Neural progenitor cell (in vitro differentiated cells): ENCODE measurements around the gene NEO1. TPM values are rescaled to one million over a fixed set of nuclear protein-coding genes. Genes with fewer than 3 reads are reported as not detected.

ENCODE experiments used
- DNase-seq: peaks from one replicate; pipeline ENCODE4 v3.0.0-alpha.2; 2016; ENCODE audit warnings: low spot score
- H2AFZ ChIP-seq: fragments of 200-600 bp; sonication (generic); replicated peaks from 2 replicates; pipeline ENCODE4 v1.6.1; 2016; ENCODE audit warnings: antibody characterized with exemption
- H3F3A ChIP-seq: fragments of 200-600 bp; sonication (generic); 2 replicates; pipeline ENCODE4 v1.6.1; 2016; ENCODE audit warnings: antibody characterized with exemption, low read depth
- H3K27ac ChIP-seq: fragments of 200-600 bp; sonication (generic); 2 replicates; pipeline ENCODE4 v1.5.1; 2016; ENCODE audit warnings: mild to moderate bottlenecking
- H3K27me3 ChIP-seq: fragments of 200-600 bp; sonication (generic); 2 replicates; pipeline ENCODE4 v1.6.1; 2016; ENCODE audit warnings: mild to moderate bottlenecking, moderate library complexity
- H3K36me3 ChIP-seq: fragments of 200-600 bp; sonication (generic); 2 replicates; pipeline ENCODE4 v1.5.1; 2016
- H3K4me1 ChIP-seq: fragments of 200-600 bp; sonication (generic); 2 replicates; pipeline ENCODE4 v1.6.1; 2016; ENCODE audit warnings: mixed run types
- H3K4me2 ChIP-seq: fragments of 200-600 bp; sonication (generic); 2 replicates; pipeline ENCODE4 v1.6.1; 2016
- H3K4me3 ChIP-seq: fragments of 200-600 bp; sonication (generic); 2 replicates; pipeline ENCODE4 v1.5.1; 2016
- H3K79me2 ChIP-seq: fragments of 200-600 bp; sonication (generic); 2 replicates; pipeline ENCODE4 v1.6.1; 2016; ENCODE audit warnings: low read depth
- H3K9ac ChIP-seq: fragments of 200-600 bp; sonication (generic); 2 replicates; pipeline ENCODE4 v1.6.1; 2016
- H3K9me3 ChIP-seq: fragments of 200-600 bp; sonication (generic); 2 replicates; pipeline ENCODE4 v1.5.1; 2016; ENCODE audit warnings: low read depth
- H4K20me1 ChIP-seq: fragments of 200-600 bp; sonication (generic); 2 replicates; pipeline ENCODE4 v1.6.1; 2016; ENCODE audit warnings: low read depth
- H3K27ac Mint-ChIP-seq: 3 replicates; pipeline ENCODE4 v1.8.0; 2021; ENCODE audit warnings: mixed read lengths
- H3K27me3 Mint-ChIP-seq: 2 replicates; pipeline ENCODE4 v1.8.0; 2022; ENCODE audit warnings: low read depth, mild to moderate bottlenecking, inconsistent platforms, moderate library complexity, mixed read lengths; ENCODE audit not compliant: insufficient read depth
- H3K36me3 Mint-ChIP-seq: 3 replicates; pipeline ENCODE4 v1.8.0; 2021; ENCODE audit warnings: mixed read lengths
- H3K4me1 Mint-ChIP-seq: 3 replicates; pipeline ENCODE4 v1.8.0; 2021; ENCODE audit warnings: mixed read lengths
- H3K4me3 Mint-ChIP-seq: 3 replicates; pipeline ENCODE4 v1.8.0; 2021; ENCODE audit warnings: mild to moderate bottlenecking, moderate library complexity, mixed read lengths
- H3K9me3 Mint-ChIP-seq: 3 replicates; pipeline ENCODE4 v1.8.0; 2020; ENCODE audit warnings: mixed read lengths
- CTCF ChIP-seq: fragments of 200-600 bp; sonication (generic); IDR thresholded peaks from 2 replicates; pipeline ENCODE4 v1.5.1; 2017; ENCODE audit warnings: antibody characterized with exemption, mild to moderate bottlenecking
- EZH2 ChIP-seq: fragments of 200-600 bp; sonication (generic); IDR thresholded peaks from 2 replicates; pipeline ENCODE4 v1.6.1; 2017; ENCODE audit warnings: antibody characterized with exemption, mild to moderate bottlenecking, moderate library complexity
- EZH2phosphoT487 ChIP-seq: fragments of 200-600 bp; sonication (generic); IDR thresholded peaks from 2 replicates; pipeline ENCODE4 v1.6.1; 2017; ENCODE audit warnings: antibody characterized with exemption
- total RNA-seq: library from RNA; depleted of rRNA; stranded (reverse); fragments of >200 nt; gene quantifications from 2 replicates; pipeline ENCODE4 v1.2.3, GENCODE V29; 2015; ENCODE audit warnings: low replicate concordance

Gene NEO1
- total RNA-seq, 1 donor from 2014 or later = 77.9 TPM

- Histone ChIP-seq H3F3A (peaks cover 4% of the 10 kb centered on the region), H4K20me1 (peaks cover 16% of the 10 kb centered on the region), H3K9me3 (no peaks in the 10 kb centered on the region), H3K4me2 (no peak overlapping the region), H3K27ac (no peak overlapping the region), H3K79me2 (no peaks in the 10 kb centered on the region), H3K4me1 (peaks cover 5% of the 10 kb centered on the region), H3K9ac (no peak overlapping the region), H3K4me3 (no peak overlapping the region), H2AFZ (no peak overlapping the region), H3K36me3 (no peaks in the 10 kb centered on the region), H3K27me3 (no peaks in the 10 kb centered on the region)
- H3K4me3 Mint-ChIP-seq = no peak overlapping the region
- H3K27me3 Mint-ChIP-seq = peaks cover 3% of the 10 kb centered on the region
- no peaks in the 10 kb centered on the region for H3K9me3 Mint-ChIP-seq
- TF ChIP-seq EZH2phosphoT487 = no peak
- TF ChIP-seq CTCF = no peak
- TF ChIP-seq EZH2 = no peak
- no peak for DNase-seq
- no peak overlapping the region for H3K27ac Mint-ChIP-seq
- peaks cover 5% of the 10 kb centered on the region for H3K4me1 Mint-ChIP-seq
- H3K36me3 Mint-ChIP-seq = peaks cover 7% of the 10 kb centered on the region
Observed at GRCh38 chr15:73275862-73276261, 223.6 kb downstream of the NEO1 start.

GRCh38 chr15:73282567-73283365 lies 230.5 kb downstream of the NEO1 start:
- Histone ChIP-seq H3K4me1 (no peaks in the 10 kb centered on the region), H4K20me1 (no peaks in the 10 kb centered on the region), H3K4me2 (no peak overlapping the region), H3K27me3 (no peaks in the 10 kb centered on the region), H3K79me2 (no peaks in the 10 kb centered on the region), H3K27ac (no peak overlapping the region), H3K4me3 (no peak overlapping the region), H3K36me3 (no peaks in the 10 kb centered on the region), H2AFZ (no peak overlapping the region), H3F3A (no peaks in the 10 kb centered on the region), H3K9ac (no peak overlapping the region), H3K9me3 (no peaks in the 10 kb centered on the region)
- no peaks in the 10 kb centered on the region for H3K9me3 Mint-ChIP-seq
- H3K27ac Mint-ChIP-seq = no peak overlapping the region
- no peak for DNase-seq
- TF ChIP-seq EZH2phosphoT487 (no peak), EZH2 (no peak), CTCF (no peak)
- H3K36me3 Mint-ChIP-seq = peaks cover 17% of the 10 kb centered on the region
- H3K4me1 Mint-ChIP-seq = no peaks in the 10 kb centered on the region
- H3K27me3 Mint-ChIP-seq = no peaks in the 10 kb centered on the region
- H3K4me3 Mint-ChIP-seq = no peak overlapping the region

- no peak overlapping the region for H3K4me3 ChIP-seq
- Mint-ChIP-seq H3K4me3 (no peak overlapping the region), H3K27me3 (no peaks in the 10 kb centered on the region), H3K27ac (no peak overlapping the region), H3K9me3 (no peaks in the 10 kb centered on the region), H3K36me3 (peaks cover 17% of the 10 kb centered on the region), H3K4me1 (no peaks in the 10 kb centered on the region)
- no peak for DNase-seq
- no peaks in the 10 kb centered on the region for H3K4me1 ChIP-seq
- no peaks in the 10 kb centered on the region for H4K20me1 ChIP-seq
- no peaks in the 10 kb centered on the region for H3F3A ChIP-seq
- no peak overlapping the region for H2AFZ ChIP-seq
- H3K79me2 ChIP-seq = no peaks in the 10 kb centered on the region
- no peaks in the 10 kb centered on the region for H3K27me3 ChIP-seq
- H3K9me3 ChIP-seq = no peaks in the 10 kb centered on the region
- no peak overlapping the region for H3K4me2 ChIP-seq
- no peak overlapping the region for H3K9ac ChIP-seq
- H3K36me3 ChIP-seq = no peaks in the 10 kb centered on the region
- no peak overlapping the region for H3K27ac ChIP-seq
- TF ChIP-seq CTCF (no peak), EZH2 (no peak), EZH2phosphoT487 (no peak)
Observed at GRCh38 chr15:73283366-73283962, 231.2 kb downstream of the NEO1 start.
